Kidney (tissue), 14 donors: ENCODE results near the gene SLC35B1. TPM values are rescaled to one million over a fixed set of nuclear protein-coding genes. Genes with fewer than 3 reads are reported as not detected.

Experiments used
- DNase-seq, 5 donors: peaks; one replicate each; pipeline ENCODE4 v3.0.0-alpha.2; 2013 to 2020
- FAIRE-seq: peaks from 2 replicates; lab custom pipeline; 2012; peaks lifted over from hg19 to GRCh38; lab: Jason Lieb, UNC
- H3K27ac ChIP-seq, 2 donors: one replicate each; pipeline ENCODE4 v1.7.0; 2013; ENCODE audit warnings: low read depth in 2 of 2, low read length in 2 of 2, inconsistent platforms in 1 of 2
- H3K27me3 ChIP-seq: one replicate; pipeline ENCODE4 v1.7.1; 2013; ENCODE audit warnings: low read length, inconsistent platforms; ENCODE audit not compliant: control insufficient read depth, insufficient read depth
- H3K36me3 ChIP-seq, 3 donors: one replicate each; pipeline versions ENCODE4 v1.7.0 to v1.7.1; 2013; ENCODE audit warnings: low read length in 3 of 3, control low read depth in 1 of 3, inconsistent platforms in 1 of 3; ENCODE audit not compliant: insufficient read depth in 3 of 3, control insufficient read depth in 2 of 3
- H3K4me1 ChIP-seq, 3 donors: one replicate each; pipeline versions ENCODE4 v1.7.0 to v1.7.1; 2013; ENCODE audit warnings: low read length in 3 of 3, inconsistent platforms in 1 of 3, low read depth in 1 of 3; ENCODE audit not compliant: control insufficient read depth in 2 of 3, insufficient read depth in 2 of 3
- H3K4me3 ChIP-seq, 3 donors: one replicate each; pipeline versions ENCODE4 v1.7.0 to v1.8.1; 2013; ENCODE audit warnings: low read length in 3 of 3, control low read depth in 1 of 3, inconsistent platforms in 1 of 3
- H3K9ac ChIP-seq, 3 donors: one replicate each; pipeline versions ENCODE4 v1.7.0 to v1.7.1; 2013; ENCODE audit warnings: low read length in 3 of 3, control low read depth in 1 of 3, inconsistent platforms in 1 of 3
- H3K9me3 ChIP-seq, 3 donors: one replicate each; pipeline versions ENCODE4 v1.7.0 to v1.7.1; 2013; ENCODE audit warnings: low read length in 3 of 3, control low read depth in 1 of 3, inconsistent platforms in 1 of 3; ENCODE audit not compliant: control insufficient read depth in 2 of 3, insufficient read depth in 1 of 3
- intact Hi-C: fragments of 100-400 bp; cut with DNase I; formaldehyde crosslinking; loops from one replicate; pipeline ENCODE4 v1.11.1; 2022
- polyA plus RNA-seq: library from polyadenylated mRNA; stranded (reverse); fragments of 350-450 nt; fragmentation: Illumina TruSeq; extraction: RNeasy Lipid Tissue Mini Kit (QIAGEN cat#74804); gene quantifications from one replicate; pipeline ENCODE4 v1.2.3, GENCODE V29; 2014; ENCODE audit warnings: low read depth, low replicate concordance; ENCODE audit not compliant: insufficient read depth
- total RNA-seq: library from RNA; stranded (reverse); fragmentation: NEBNext Ultra II Directional; extraction: Animal tissue kit (Norgen Biotek cat#: 25700); gene quantifications from one replicate; pipeline ENCODE4 v1.2.1, GENCODE V29; 2021
- TF ChIP-seq, protein P1 (sequence below): IDR thresholded peaks from 3 replicates; pipeline ENCODE4 v1.5.1; 2012; ENCODE audit warnings: mild to moderate bottlenecking, moderate library complexity, borderline replicate concordance; ENCODE audit not compliant: insufficient read depth; ENCODE audit errors: extremely low read depth
- donor health status: control.
- donor health status: control.
- donor health status: control.
- donor health status: control.
- donor health status: control.
- donor health status: DM: yes; HTN: yes; CAD: no.
- donor health status: Normal renal cell carcinoma (clear cell type).

SLC35B1 gene
- total and polyA plus RNA-seq, 2 donors from 2014 or later = 56.6 to 83.7 TPM

DNA sequence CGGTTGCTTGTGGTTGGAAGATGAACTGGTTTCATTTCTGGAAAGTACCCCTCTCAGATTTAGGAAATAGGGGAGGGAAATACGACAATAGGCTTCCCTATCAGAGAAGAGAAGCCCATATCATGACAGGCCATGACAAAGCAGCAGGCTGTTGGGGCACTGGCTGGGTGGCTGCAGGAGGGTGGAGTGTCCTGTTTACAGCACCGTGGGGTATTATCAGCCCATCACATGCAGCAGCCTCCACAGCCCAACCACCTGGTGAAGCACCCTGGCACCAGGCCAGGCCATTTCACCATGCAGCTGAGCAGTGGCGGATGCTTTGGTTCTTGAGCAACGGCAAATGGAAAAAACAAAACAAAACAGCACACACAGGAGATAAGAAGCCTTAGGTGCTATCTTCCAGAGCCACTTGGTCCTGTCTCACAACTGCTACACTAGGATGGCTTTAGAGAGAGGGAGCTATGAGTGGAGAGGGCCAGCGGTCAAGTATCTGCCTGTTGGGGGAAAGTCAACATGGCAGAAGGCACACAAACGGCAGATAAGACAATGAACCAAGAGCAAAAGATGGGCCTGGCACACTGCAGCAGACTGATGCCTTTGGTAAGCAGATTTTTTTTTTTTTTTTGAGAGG lies 32.0 kb upstream of the SLC35B1 start:
- intact Hi-C loops = no loop called here
- FAIRE-seq (no peak), DNase-seq (peak in 1 of 5 donors; percentile 93)
- H3K4me1 ChIP-seq = peaks cover 0 to 14% (median 11%) of the 10 kb centered on the region in 3 donors
- H3K36me3 ChIP-seq = no peaks in the 10 kb centered on the region
- H3K27ac ChIP-seq = peak overlapping the region in 1 of 2 donors; percentile 43
- no peaks in the 10 kb centered on the region for H3K27me3 ChIP-seq
- no peak overlapping the region for H3K9ac ChIP-seq
- H3K9me3 ChIP-seq = no peaks in the 10 kb centered on the region
- H3K4me3 ChIP-seq = no peak overlapping the region
- TF ChIP-seq, protein P1, sequence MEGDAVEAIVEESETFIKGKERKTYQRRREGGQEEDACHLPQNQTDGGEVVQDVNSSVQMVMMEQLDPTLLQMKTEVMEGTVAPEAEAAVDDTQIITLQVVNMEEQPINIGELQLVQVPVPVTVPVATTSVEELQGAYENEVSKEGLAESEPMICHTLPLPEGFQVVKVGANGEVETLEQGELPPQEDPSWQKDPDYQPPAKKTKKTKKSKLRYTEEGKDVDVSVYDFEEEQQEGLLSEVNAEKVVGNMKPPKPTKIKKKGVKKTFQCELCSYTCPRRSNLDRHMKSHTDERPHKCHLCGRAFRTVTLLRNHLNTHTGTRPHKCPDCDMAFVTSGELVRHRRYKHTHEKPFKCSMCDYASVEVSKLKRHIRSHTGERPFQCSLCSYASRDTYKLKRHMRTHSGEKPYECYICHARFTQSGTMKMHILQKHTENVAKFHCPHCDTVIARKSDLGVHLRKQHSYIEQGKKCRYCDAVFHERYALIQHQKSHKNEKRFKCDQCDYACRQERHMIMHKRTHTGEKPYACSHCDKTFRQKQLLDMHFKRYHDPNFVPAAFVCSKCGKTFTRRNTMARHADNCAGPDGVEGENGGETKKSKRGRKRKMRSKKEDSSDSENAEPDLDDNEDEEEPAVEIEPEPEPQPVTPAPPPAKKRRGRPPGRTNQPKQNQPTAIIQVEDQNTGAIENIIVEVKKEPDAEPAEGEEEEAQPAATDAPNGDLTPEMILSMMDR = no peak

DNA sequence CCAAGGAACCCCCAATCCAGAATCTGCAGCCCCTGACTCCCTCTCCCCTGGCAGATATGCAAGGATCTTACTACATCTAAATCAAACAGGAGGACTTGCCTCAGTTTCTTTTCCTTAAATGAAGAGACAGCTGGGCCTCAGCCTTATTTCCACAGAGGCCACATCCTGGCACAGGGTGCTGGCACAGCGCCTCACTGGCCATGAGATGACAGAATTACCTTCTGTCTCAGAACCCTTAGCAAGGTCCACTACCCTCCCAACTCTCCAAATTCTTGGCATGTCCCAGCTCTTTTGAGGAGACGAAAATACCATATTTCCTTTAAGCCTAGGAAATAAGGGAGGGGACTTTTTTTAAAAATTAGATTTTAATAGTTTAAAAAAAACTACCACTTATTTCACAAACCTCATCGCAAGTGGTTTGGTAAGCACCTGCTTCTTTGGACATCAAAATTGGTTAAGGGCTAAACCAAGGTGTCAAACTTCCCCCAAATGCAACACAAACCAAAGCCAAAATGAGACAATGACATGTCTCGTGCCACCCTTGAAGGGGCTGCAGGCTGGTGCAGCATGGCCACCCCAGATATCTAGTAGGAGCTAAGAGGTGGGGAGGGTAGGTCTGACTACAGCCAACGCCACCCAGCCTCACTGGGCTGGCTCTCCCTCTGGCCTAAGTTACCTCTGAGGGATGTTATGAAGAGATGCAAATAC lies 30.8 kb upstream of the SLC35B1 start:
- H3K9ac ChIP-seq = no peak overlapping the region
- DNase-seq = no peak
- H3K27me3 ChIP-seq = no peaks in the 10 kb centered on the region

DNA sequence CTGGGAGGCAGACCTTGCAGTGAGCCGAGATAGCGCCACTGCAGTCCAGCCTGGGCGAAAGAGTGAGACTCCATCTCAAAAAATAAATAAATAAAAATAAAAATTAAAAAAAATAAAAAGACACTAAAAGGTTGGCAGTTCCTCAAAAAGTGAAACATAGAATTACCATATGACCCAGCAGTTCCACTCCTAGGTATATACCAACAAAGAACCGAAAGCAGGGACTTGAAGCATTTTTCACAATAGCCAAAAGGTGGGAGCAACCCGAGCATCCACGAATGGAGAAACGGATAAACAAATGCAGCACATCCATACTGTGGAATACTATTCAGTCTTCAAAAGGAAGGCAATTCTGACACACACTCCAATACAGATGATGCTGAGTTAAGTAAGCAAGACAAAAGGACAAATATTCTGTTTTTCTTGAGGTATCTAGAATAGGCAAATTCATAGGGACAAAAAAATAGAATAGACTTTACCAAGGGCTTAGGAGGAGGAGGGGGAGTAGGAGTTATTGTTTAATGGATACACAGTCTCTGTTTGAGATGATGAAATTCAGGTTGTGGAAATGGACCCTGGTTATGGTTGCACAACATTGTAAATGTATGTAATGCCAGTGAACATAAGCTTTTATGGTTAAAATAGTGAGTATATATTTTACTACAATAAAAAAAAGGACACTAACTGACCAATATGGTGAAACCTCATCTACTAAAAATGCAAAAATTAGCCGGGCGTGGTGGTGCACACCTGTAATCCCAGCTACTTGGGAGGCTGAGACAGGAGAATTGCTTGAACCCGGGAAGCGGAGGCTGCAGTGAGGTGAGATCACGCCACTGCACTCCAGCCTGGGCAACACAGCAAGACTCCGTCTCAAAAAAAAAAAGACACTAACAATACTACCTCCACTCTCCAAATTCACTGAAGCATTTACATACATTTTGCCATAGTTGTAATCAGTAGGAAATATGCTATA lies 27.0 kb upstream of the SLC35B1 start:
- peaks cover 0 to 14% (median 0%) of the 10 kb centered on the region in 3 donors for H3K4me1 ChIP-seq
- no peak for FAIRE-seq
- DNase-seq = no peak
- intact Hi-C loops = no loop called here
- TF ChIP-seq, protein P1 = no peak
- H3K4me3 ChIP-seq = no peak overlapping the region
- no peak overlapping the region for H3K27ac ChIP-seq
- H3K27me3 ChIP-seq = no peaks in the 10 kb centered on the region
- no peaks in the 10 kb centered on the region for H3K9me3 ChIP-seq
- H3K36me3 ChIP-seq = no peaks in the 10 kb centered on the region
- no peak overlapping the region for H3K9ac ChIP-seq

More for the DNA sequence above, 30.8 kb upstream of the SLC35B1 start:
- Histone ChIP-seq H3K4me3 (no peak overlapping the region), H3K36me3 (no peaks in the 10 kb centered on the region), H3K4me1 (peaks cover 0 to 14% (median 11%) of the 10 kb centered on the region in 3 donors), H3K9me3 (no peaks in the 10 kb centered on the region), H3K27ac (no peak overlapping the region)
- intact Hi-C loops = no loop called here
- TF ChIP-seq, protein P1 = no peak
- no peak for FAIRE-seq
